Panc1 (cell line): ENCODE data around the gene TTC3.

ENCODE experiments used
- CTCF ChIP-seq: fragments of 450-650 bp; IDR thresholded peaks from 2 replicates; pipeline ENCODE4 v1.5.1; 2017; ENCODE audit warnings: mild to moderate bottlenecking
- POLR2AphosphoS5 ChIP-seq: IDR thresholded peaks from 2 replicates; pipeline ENCODE4 v1.6.1; 2012; ENCODE audit warnings: mild to moderate bottlenecking, low read depth, low read length, moderate library complexity

GRCh38 chr21:37210130-37210529, 137.1 kb downstream of the TTC3 start:
- TF ChIP-seq CTCF (no peak), POLR2AphosphoS5 (no peak)
